GM19452 (cell line): ENCODE results near the gene C1QTNF1.
"Not testable (repeated sequence)": the region's sequence is repeated elsewhere in the genome, so short reads cannot be mapped to it uniquely, and the experiment has no call there.

Source experiments
- ATAC-seq: cut with Tn5 transposase; IDR thresholded peaks from one replicate; pipeline ENCODE4 v1.9.1; 2021; ENCODE audit not compliant: unreplicated experiment

C1QTNF1 gene

GRCh38 chr17:79052131-79052530 is 28.2 kb downstream of the C1QTNF1 start:
- no peak for ATAC-seq

GRCh38 chr17:79053251-79053925 is 29.4 kb downstream of the C1QTNF1 start:
- no peak for ATAC-seq

GRCh38 chr17:79054200-79054960 is 30.4 kb downstream of the C1QTNF1 start:
- no peak for ATAC-seq

GRCh38 chr17:79055197-79055596 is 31.2 kb downstream of the C1QTNF1 start:
- no peak for ATAC-seq

- ATAC-seq = no peak
Observed at GRCh38 chr17:79057737-79058385, 33.9 kb downstream of the C1QTNF1 start.

- no peak for ATAC-seq
Observed at GRCh38 chr17:79062691-79063090, 38.7 kb downstream of the C1QTNF1 start.

GRCh38 chr17:79064026-79064425 is 40.1 kb downstream of the C1QTNF1 start:
- ATAC-seq = no peak

- no peak for ATAC-seq
Observed at GRCh38 chr17:79065105-79065670, 41.2 kb downstream of the C1QTNF1 start.

GRCh38 chr17:79066963-79067362 is 43.0 kb downstream of the C1QTNF1 start:
- no peak for ATAC-seq

GRCh38 chr17:79070266-79070880 is 46.4 kb downstream of the C1QTNF1 start:
- no peak for ATAC-seq

- no peak for ATAC-seq
Observed at GRCh38 chr17:79071161-79071740, 47.3 kb downstream of the C1QTNF1 start.

GRCh38 chr17:79072544-79072943 is 48.6 kb downstream of the C1QTNF1 start:
- no peak for ATAC-seq

- ATAC-seq = no peak
Observed at GRCh38 chr17:79073016-79073705, 49.2 kb downstream of the C1QTNF1 start.

GRCh38 chr17:79073706-79074088 is 49.7 kb downstream of the C1QTNF1 start:
- ATAC-seq = no peak

GRCh38 chr17:79074121-79074648 is 50.2 kb downstream of the C1QTNF1 start:
- ATAC-seq = not testable (repeated sequence)

- ATAC-seq = peak; percentile 87
Observed at GRCh38 chr17:79074649-79075445, 50.9 kb downstream of the C1QTNF1 start, which contains the start of gene ENGASE. TSS of gene ENGASE (plus strand) at chr17:79074824. CDS start at chr17:79074945, 121 bp downstream.

- peak; percentile 13 for ATAC-seq
Observed at GRCh38 chr17:79075446-79075750, 51.4 kb downstream of the C1QTNF1 start.

- ATAC-seq = no peak
Observed at GRCh38 chr17:79075861-79076406, 52.0 kb downstream of the C1QTNF1 start.

GRCh38 chr17:79077587-79077986 is 53.6 kb downstream of the C1QTNF1 start:
- ATAC-seq = no peak
